ENCODE data around the gene GOLGA6L7.
"Not testable (repeated sequence)": the region's sequence is repeated elsewhere in the genome, so short reads cannot be mapped to it uniquely, and the experiment has no call there.

The GOLGA6L7 gene

GRCh38 chr15:28843520-28843919, 4.9 kb downstream of the GOLGA6L7 start:
- not testable (repeated sequence) for DNase-seq

- not testable (repeated sequence) for DNase-seq
Measured at GRCh38 chr15:28842210-28842609, 6.2 kb downstream of the GOLGA6L7 start.

GRCh38 chr15:28840285-28840684, 8.2 kb downstream of the GOLGA6L7 start:
- not testable (repeated sequence) for DNase-seq

- DNase-seq = not testable (repeated sequence)
Measured at GRCh38 chr15:28834957-28835585, 13.4 kb downstream of the GOLGA6L7 start.

GRCh38 chr15:28831897-28832587, 16.4 kb downstream of the GOLGA6L7 start:
- DNase-seq = not testable (repeated sequence)

GRCh38 chr15:28821420-28821819, 27.0 kb downstream of the GOLGA6L7 start:
- not testable (repeated sequence) for DNase-seq

- not testable (repeated sequence) for DNase-seq
Measured at GRCh38 chr15:28819930-28820295, 28.5 kb downstream of the GOLGA6L7 start.

GRCh38 chr15:28819019-28819929, 29.2 kb downstream of the GOLGA6L7 start:
- DNase-seq = not testable (repeated sequence)

- not testable (repeated sequence) for DNase-seq
Measured at GRCh38 chr15:28818168-28818567, 30.3 kb downstream of the GOLGA6L7 start.

- DNase-seq = not testable (repeated sequence)
Measured at GRCh38 chr15:28814059-28814458, 34.4 kb downstream of the GOLGA6L7 start.

- not testable (repeated sequence) for DNase-seq
Measured at GRCh38 chr15:28813392-28813791, 35.1 kb downstream of the GOLGA6L7 start.

GRCh38 chr15:28811852-28812550, 36.4 kb downstream of the GOLGA6L7 start:
- not testable (repeated sequence) for DNase-seq

GRCh38 chr15:28810444-28810843, 38.0 kb downstream of the GOLGA6L7 start:
- not testable (repeated sequence) for DNase-seq

GRCh38 chr15:28808136-28808535, 40.3 kb downstream of the GOLGA6L7 start:
- not testable (repeated sequence) for DNase-seq

- peak; percentile 59 for DNase-seq
Measured at GRCh38 chr15:28800366-28800765, 48.1 kb downstream of the GOLGA6L7 start.

GRCh38 chr15:28798234-28798633, 50.2 kb downstream of the GOLGA6L7 start:
- peak; percentile 8 for DNase-seq

GRCh38 chr15:28794231-28794630, 54.2 kb downstream of the GOLGA6L7 start:
- not testable (repeated sequence) for DNase-seq
